DMS153 treated with DMSO at 0.1 percent for 48 hours (cell line): ENCODE data around the gene TANGO6.

Source experiments
- DNase-seq: peaks from one replicate; lab custom pipeline; 2025; ENCODE audit not compliant: unreplicated experiment; lab: John Stamatoyannopoulos, UW

The TANGO6 gene

DNA sequence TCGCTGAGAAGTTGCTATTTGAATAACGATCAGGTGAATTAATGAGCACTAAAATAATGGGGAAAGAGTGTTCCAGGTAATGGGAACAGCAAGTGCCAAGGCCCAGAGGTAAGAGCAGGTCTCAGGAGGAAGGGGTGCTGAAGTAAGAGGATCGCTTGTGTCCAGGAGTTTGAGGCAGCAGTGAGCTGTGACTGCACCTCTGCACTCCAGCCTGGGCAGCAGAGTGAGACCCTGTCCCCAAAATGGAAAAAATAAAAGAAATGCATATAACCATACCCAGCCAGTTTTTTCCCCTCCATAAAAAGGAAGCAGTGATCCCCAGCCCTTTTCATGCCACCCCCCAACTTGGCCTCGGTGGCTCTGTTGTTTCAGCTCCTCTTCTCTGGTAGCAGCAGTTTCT is 245.4 kb downstream of the TANGO6 start:
- no peak for DNase-seq

DNA sequence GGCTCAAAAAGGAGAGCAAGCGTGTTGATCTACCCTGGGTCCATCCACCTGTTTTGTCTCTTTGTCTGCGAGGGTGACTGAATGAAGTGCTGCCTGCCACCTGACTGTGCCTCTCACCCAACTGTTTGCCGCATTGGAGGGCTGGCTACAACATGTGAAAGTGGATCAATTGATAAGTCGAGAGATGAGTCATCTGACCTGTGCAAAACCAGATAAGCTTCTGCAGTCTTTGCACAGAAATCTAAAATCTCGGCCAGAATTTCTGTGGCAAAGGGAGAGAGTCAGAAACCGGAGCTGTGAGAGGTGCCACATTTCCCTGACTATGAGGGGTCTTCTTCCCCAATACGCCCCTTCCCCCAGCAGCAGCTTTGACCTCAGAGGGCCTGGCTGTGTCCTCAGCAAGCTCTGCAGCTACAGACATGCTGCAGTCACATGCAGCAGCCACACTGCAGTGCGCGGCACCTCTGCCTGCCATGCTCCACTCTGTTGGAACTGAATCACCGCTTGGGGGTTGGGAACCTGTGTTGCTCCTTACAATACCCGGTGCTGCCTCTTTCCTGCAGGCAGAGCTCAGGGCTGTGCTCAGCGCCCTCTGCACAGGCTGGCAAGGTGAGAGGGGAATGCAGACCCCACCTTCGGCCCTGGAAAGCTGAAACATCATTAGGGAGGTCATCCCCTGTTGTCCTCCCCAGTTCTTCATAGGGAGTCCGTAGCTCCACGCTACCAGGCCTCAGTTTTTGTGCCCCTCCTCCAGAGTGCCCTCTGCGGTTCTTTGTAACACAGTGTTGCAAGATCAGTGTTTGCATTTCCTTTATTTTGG is 246.0 kb downstream of the TANGO6 start:
- DNase-seq = peak; percentile 67

DNA sequence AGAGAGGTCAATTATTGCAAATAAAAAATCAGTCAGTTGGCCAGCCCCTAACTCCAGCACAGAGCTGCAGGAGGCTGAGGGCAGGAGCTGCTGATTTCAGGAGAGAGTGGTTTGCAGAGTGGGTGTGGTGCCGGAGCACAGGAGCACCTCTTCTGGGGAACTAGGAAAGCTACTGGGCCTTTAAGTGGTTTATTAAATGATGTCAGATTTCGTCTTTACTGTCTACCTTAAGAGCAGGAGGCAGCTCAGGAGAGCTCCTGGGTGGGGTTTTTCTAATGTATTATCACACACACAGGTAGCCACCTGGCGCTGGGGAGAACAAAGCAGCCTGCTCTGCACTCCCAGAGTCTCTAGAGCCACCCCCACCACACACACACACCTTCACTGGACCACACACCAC is 250.6 kb downstream of the TANGO6 start:
- peak; percentile 77 for DNase-seq

DNA sequence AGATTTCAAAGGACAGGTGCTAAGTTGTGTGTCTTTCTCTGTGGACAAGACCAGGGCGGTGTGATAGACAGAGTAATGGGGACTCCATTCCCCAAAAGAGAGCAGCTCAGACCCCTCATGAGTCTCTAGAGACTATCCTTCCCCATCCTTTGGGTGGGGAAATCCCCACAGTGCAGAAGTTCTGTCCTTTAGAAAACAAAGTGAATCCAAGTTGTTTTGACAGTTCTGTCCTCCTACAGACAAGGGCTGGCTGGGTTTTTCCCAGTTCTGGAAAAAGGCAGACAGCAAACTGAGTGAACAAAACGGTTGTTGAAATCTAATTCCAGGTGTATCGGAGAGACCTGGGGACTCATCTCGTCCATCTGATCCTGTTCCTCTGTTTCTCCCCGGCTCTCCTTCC is 251.2 kb downstream of the TANGO6 start:
- DNase-seq = no peak

DNA sequence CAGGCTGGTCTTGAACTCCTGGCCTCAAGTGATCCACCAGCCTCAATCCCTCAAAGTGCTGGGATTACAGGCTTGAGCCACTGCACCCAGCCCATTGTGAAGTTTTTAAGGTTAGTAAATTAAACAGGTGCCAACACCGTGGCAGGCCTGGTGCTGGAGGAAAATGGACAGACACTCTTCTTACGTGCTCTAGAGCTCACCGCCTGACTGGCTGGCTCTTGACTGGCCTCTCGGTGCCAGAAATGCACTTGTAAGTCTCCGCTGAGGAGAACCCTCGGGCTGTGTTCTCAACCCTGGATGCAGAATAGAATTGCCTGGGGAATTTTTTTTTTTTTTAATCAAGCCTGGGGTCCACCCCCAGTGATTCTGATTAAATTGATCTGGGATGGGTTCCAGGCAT is 251.9 kb downstream of the TANGO6 start:
- no peak for DNase-seq

DNA sequence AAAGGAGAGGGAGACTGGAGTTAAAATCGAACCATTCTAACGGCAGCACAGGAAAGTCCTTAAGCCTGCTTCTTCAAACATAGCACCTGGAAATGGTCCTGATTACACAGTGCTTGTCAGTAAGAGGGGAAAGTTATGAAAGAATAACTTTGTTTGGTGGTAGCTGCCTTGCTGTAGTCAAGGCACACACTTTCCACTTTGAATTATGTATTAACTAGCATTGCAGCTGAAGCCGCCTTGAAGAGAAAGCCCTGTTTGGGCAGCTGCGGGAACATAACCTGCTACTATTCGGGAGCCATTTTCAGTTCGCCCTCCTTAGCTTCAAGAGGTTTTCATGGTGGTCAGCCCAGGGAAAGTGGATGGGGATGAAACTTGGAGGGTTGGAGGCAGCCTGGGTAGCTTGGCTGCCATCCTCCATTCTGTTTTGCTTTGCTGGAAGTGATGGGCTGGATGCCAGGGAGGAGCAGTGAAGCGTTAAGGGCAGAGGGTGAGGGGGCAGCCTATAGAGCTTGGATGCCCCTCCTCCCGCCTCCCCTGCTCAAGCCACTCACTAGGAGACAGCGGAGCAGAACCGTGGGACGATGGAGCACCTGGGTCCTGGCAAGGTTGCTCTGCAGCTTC is 256.9 kb downstream of the TANGO6 start:
- no peak for DNase-seq

DNA sequence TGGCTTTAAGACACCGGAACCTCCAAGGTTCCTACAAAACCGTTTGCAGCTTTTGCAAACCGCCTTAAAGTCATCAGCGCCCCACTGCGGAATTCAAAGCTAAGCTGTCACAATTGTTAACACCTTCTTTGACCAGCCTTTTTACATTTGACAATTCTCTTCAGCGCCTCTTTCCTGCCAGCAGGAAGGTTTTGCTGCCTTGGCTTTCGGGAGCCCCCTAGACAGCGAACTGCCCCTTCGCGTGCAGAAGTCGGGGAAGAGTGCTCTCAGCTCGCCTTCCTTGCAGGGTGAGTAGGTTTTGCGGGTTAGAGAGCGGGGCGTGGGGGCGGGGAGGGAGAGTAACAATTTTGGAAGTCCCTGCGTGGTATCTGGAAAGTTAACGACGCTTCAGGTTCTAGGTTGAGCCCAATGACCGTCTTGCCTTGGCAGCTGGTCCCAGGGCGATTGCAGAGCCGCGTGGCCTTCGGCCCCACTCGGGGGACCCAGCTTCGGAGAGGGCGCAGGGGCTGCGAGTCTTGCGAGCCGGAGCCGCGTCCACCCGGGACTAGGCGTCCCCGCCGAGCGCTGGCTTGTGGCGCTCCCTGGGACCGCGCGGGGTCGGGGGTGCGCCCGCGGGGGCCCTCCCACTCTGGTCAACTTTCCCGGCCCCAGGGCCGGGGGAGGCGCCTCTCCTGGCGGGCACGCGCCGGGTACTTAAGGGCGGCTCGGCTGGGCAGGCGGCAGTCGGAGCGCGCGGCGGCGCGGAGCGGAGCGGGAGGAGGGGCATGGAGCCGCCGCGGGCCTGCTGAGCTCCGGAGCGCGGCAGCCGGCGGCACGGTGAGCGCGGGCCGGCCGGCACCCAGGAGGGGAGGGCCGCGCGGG is 262.4 kb downstream of the TANGO6 start, which contains the start of gene HAS3:
HAS3 (plus strand) TSS at position 153 of the 861 bp plus-strand sequence. CDS start 3,743 bp downstream, outside the sequence.
- peak; percentile 34 for DNase-seq

DNA sequence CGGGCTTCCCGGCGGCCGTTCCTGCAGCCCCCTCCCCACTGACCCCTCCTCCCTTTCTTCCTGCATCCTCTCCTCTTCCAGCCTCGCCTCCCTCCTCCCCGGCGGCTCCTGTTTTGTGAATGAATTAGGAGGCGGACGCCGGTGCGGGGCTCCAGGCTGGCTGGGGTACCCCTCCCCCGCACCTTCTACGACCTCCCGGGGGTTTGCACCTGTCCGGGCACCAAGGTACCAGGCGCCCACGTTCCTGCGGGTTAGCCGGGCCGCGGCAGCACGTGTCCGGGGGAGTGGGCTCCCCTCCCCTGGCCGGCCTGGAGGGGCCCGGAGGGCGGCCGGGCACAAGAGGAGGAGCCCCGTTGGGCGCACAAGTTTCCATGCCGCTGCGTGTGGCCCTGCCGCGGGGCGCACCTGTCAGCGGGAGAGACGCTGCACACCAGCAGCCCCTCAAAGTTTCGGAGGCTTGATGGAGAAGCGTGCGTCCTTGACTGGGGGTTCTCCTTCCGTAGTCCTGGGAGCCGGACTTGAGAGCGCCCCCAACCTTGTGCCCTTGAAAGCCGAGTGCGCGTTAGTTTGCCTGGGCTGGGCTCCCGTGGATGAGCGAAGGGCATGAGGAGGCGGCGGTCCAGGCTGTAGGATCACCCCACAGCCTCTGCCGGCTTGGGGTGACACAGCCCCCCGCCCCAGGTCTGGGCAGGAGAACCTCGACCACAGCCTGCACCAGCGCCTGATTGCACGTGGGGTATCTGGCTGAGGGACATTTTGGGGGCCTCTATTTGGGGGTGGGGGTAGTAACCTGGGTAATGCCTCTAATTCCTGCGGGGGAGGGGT is 263.4 kb downstream of the TANGO6 start:
- no peak for DNase-seq

DNA sequence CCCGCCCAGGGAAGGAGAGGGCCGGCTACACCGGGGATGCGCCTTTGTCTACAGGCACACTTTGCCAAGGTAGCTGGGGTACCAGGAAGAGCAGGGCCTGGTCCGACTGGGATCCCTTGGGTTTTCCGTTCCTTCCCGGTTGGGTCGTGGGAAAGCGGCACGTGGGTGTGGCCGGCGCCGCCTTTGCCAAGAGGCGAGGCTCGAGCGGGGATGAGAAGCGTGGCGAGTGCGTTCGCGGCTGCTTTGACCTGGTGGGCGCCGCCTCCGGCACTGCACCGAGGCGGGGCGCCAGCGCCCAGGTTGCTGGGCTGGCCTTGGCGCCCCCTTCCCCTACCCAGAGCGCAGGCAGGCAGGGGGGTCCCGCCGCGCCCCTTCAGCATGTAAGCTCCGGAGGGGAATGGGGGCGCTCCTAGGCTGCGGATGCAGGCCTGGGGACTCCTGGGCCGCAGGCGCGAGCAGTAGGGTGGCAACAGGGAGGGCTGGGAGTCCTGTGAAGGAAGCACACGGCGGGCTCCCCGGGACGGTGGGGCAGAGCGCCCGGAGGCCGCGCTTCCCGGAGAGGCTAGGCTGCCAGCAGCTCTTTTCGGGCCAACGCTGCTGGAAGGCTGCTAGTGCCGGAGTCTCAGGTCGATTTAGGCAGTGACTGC is 264.1 kb downstream of the TANGO6 start:
- DNase-seq = no peak

DNA sequence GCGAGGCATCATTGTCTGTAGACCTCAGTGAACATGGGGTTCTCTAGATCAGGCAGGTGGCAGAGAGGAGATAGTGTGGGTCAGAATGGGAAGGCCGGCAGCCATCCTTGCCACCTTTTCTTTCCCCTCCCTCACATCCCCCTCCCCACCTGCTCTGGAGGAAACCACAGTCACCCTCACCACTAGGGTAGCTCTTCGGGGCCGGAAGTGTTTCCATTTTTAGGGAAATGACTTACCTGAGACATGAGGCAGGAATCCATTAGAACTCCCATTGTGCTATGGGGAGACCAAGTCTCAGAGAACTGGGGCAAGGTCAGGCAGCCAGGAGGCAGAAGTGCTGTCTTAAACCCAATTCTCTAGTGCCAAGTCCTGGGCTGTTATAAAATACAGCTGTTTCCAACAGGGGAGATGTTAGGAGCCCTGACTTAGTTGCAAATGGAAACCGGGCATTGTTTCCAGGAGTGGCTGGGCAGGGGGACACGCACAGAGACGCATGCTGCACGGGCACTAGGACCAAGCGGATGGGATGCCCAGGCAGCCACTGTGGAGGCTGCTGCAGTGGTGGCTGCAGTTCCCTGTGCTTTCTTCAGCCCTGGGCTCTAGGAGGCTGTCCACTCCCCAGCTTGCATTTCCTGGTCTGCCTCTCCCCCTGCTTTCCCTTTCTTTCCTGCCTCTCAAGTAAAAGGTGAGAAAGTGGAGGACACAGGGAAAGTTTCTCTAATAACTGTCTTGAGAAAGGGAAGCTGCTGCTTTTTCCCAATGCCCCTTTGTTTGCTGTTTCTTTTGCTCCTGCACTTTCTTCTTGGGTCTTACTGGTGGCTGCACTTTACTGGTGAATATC is 265.0 kb downstream of the TANGO6 start:
- DNase-seq = no peak

DNA sequence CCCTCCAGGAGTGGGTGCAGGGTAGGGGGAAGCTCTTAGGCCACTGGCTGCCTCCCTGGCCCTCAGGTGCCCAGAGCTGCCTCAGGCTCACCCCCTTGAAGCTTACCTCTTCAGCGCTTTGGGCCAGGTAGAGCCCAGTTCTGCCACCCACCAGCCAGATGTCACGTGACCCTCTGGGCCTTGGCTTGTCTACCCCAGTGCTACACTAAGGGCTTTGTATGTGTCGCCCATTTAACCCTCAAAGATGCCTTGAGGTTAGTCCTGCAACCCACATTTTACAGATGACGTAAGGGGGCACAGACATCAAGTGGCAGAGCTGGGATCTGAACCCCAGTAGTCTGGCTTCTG is 265.5 kb downstream of the TANGO6 start:
- DNase-seq = no peak

DNA sequence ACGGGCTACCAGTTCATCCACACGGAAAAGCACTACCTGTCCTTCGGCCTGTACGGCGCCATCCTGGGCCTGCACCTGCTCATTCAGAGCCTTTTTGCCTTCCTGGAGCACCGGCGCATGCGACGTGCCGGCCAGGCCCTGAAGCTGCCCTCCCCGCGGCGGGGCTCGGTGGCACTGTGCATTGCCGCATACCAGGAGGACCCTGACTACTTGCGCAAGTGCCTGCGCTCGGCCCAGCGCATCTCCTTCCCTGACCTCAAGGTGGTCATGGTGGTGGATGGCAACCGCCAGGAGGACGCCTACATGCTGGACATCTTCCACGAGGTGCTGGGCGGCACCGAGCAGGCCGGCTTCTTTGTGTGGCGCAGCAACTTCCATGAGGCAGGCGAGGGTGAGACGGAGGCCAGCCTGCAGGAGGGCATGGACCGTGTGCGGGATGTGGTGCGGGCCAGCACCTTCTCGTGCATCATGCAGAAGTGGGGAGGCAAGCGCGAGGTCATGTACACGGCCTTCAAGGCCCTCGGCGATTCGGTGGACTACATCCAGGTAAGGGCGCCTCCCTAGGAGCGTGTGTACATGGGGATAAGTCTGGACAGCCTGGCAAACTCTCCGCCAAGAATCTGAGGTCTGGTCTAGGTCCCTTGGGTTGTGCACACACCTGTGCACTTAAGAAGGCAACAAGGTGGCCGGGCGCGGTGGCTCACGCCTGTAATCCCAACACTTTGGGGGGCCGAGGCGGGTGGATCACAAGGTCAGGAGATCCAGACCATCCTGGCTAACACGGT is 266.3 kb downstream of the TANGO6 start:
- DNase-seq = no peak

DNA sequence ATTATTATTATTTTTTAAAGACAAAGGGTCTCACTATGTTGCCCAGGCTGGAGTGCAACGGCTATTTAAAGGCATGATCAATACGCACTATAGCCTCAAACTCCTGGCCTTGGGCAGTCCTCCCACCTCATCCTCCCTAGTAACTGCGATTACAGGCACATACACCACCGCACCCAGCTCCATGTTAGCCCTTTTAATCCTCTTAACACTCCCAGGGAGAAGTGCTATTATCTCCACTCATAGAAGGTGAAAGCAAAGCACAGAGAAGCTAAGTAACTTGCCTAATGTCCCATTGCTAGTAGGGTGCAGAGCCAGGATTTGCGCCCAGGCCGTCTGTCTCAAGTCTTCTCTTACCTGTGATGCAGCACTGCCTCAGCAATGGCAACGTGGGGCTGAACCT is 267.1 kb downstream of the TANGO6 start:
- no peak for DNase-seq

DNA sequence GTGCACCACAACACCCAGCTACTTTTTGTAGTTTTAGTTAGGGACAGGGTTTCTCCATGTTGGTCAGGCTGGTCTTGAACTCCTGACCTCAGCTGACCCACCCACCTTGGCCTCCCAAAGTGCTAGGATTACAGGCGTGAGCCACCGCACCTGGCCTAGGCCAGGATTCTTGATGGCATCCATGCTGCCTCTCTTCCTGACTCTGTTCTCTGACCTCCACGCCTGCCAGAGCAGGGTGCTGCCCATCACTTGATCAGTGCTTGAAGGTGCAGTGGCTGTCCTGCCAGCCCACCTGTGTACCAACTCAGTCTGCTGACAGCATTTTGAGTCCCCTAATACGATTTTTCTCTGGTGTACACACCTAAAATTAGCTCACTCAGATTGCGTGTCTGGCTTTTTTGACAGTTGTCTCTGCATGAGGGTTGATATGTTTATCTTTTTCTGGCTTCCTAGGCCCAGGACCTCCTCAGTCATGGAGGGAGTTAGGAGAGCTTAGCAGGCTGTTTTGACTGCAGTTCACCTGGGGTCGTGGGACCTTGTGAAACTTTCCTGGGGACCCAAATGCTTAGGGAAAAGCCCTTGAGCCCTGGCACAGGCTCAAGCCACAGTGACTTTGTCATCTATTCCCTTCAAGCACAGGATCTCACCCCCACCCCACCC is 268.0 kb downstream of the TANGO6 start:
- DNase-seq = no peak

DNA sequence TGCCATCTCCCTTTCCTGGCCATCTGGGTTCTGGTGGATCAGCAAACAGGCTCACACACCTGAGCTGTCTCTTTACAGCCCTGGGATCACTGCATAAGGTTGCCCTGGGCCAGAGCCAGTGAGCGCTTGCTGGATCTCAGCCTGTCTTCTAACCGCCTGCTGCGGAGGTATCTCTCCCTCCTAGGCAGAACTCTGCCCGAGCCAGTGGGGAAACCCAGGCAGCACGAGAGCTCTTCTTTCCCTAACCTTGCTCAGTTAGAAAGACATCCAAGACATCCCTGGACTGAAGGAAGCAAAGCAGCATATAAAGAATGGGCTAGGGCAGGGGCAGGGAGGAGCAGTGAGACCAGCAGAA is 268.5 kb downstream of the TANGO6 start:
- DNase-seq = no peak

DNA sequence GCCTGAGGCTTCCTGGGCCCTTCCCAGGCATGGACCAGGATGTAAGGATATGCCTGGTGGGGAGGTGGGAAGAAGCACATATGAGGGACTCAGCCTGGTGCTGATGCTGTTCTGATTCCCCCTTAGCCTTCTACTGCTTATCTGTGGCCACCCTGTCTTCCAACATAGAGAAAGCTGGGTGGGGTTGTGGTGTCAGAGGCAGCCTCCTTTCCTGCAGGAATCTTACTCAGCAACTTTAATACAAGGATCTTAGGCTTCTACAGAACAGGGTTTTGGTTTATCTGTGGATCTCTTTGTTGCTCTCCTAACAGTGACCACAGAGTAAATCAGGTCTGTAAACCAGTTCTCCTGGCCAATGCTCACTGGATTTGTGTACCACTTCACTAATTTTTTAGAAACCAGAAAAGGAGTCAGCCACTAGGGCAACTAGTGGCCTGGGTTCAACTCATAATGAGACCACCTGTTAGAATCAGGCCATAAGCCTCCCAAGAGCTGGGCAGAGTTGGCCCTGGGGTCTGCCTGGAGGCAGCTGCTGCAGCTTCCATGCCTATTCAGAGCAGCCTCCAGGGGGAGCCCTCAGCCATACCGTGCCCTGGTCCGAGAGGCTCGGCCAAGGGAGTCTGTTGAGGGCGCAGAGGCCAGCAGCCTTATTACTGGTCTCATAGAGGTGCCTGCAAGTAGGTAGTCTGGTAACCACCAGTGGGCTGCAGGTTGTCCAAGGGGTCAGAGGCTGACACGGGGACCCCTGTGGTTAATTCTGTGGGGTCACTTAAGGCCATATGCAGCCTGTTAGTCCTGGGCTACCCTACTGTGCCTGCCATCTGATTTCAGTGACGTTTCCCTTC is 269.2 kb downstream of the TANGO6 start:
- no peak for DNase-seq

DNA sequence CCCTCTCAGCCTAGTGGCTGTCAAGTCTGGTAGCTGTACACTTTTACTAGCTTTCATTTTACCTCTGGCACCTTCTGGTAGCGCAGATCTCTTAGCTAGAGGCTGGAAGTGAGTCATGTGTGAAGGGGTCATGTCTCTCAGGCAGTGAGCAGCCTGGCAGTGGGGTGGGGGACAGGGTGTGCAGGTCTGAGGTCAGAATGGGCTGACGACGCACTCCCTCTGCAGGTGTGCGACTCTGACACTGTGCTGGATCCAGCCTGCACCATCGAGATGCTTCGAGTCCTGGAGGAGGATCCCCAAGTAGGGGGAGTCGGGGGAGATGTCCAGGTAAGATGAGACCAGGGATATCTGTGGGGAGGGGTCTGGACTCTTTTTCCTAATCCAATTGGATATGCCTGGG is 269.9 kb downstream of the TANGO6 start:
- no peak for DNase-seq
